Caco-2 (cell line): ENCODE results near the gene GREB1. TPM values are rescaled to one million over a fixed set of nuclear protein-coding genes. Genes with fewer than 3 reads are reported as not detected.

Experiments
- BruUV-seq: library from RNA; stranded (reverse); fragments of 400-500 nt; replicated peaks from 2 replicates; lab custom pipeline; 2021; lab: Mats Ljungman, UMichigan
- CTCF ChIA-PET: fragments of 300-600 bp; sonication (Branson Sonifier 250); formaldehyde crosslinking; loops from one replicate; lab custom pipeline; 2022; ENCODE audit warnings: antibody characterized with exemption; lab: Charles Lee
- POLR2A ChIA-PET: fragments of 300-600 bp; sonication (Branson Sonifier 250); formaldehyde crosslinking; loops from one replicate; lab custom pipeline; 2022; ENCODE audit warnings: antibody characterized with exemption; lab: Charles Lee
- DNase-seq, 2 experiments: peaks; one replicate each; pipeline versions ENCODE4 v3.0.0 to v3.0.0-alpha.2; 2020 to 2022
- H3K27me3 ChIP-seq: replicated peaks from 2 replicates; pipeline ENCODE4 v1.6.0; 2011; ENCODE audit warnings: low read length; ENCODE audit not compliant: control insufficient read depth, insufficient read depth
- H3K36me3 ChIP-seq: 2 replicates; pipeline ENCODE4 v1.5.1; 2011; ENCODE audit warnings: low read length; ENCODE audit not compliant: control insufficient read depth, insufficient read depth
- H3K4me1 ChIP-seq: fragments of 250-450 bp; sonication (Bioruptor Pico); 2 replicates; pipeline ENCODE4 v1.5.1; 2020; ENCODE audit warnings: mild to moderate bottlenecking
- H3K4me3 ChIP-seq: 2 replicates; pipeline ENCODE4 v1.5.1; 2011; ENCODE audit warnings: low read depth, mild to moderate bottlenecking, control low read depth, low read length
- H3K9me3 ChIP-seq: fragments of 250-450 bp; sonication (Bioruptor Pico); 2 replicates; pipeline ENCODE4 v1.5.1; 2020; ENCODE audit warnings: mild to moderate bottlenecking, moderate library complexity
- H3K27ac Mint-ChIP-seq: one replicate; pipeline ENCODE4 v1.8.0; 2022; ENCODE audit warnings: mixed read lengths; ENCODE audit not compliant: unreplicated experiment
- H3K27me3 Mint-ChIP-seq: one replicate; pipeline ENCODE4 v1.8.0; 2022; ENCODE audit warnings: mixed read lengths; ENCODE audit not compliant: insufficient read depth, unreplicated experiment
- H3K36me3 Mint-ChIP-seq: one replicate; pipeline ENCODE4 v1.8.0; 2022; ENCODE audit warnings: mild to moderate bottlenecking, mixed read lengths; ENCODE audit not compliant: insufficient read depth, unreplicated experiment
- H3K4me1 Mint-ChIP-seq: one replicate; pipeline ENCODE4 v1.8.0; 2022; ENCODE audit warnings: low read depth, mixed read lengths; ENCODE audit not compliant: unreplicated experiment
- H3K4me3 Mint-ChIP-seq: one replicate; pipeline ENCODE4 v1.8.0; 2022; ENCODE audit warnings: mild to moderate bottlenecking, moderate library complexity, mixed read lengths; ENCODE audit not compliant: unreplicated experiment
- H3K9me3 Mint-ChIP-seq: one replicate; pipeline ENCODE4 v1.8.0; 2022; ENCODE audit warnings: mixed read lengths; ENCODE audit not compliant: unreplicated experiment
- intact Hi-C: fragments of 100-400 bp; cut with micrococcal nuclease; formaldehyde crosslinking; loops from one replicate; pipeline ENCODE4 v1.10.0; 2022; ENCODE audit not compliant: unreplicated experiment
- total RNA-seq: library from RNA; stranded (reverse); gene quantifications from 2 replicates; pipeline ENCODE4 v1.2.3, GENCODE V29; 2022
- TF ChIP-seq, protein P1 (sequence below), 2 experiments: fragments of 200-600 bp in 1 of 2; IDR thresholded peaks; 1 replicate in 1 of 2; 2 replicates in 1 of 2; pipeline versions ENCODE4 v1.5.1 to v1.8.0; 2011 to 2022; ENCODE audit warnings: antibody characterized with exemption in 1 of 2, control low read depth in 1 of 2, inconsistent platforms in 1 of 2, low read depth in 1 of 2, low read length in 1 of 2, mild to moderate bottlenecking in 1 of 2, moderate library complexity in 1 of 2; ENCODE audit not compliant: insufficient read depth in 1 of 2, severe bottlenecking in 1 of 2, unreplicated experiment in 1 of 2

Gene GREB1
- total RNA-seq, 1 experiment from 2014 or later, result 2.4 TPM

GRCh38 chr2:11543337-11544216, 9.7 kb downstream of the GREB1 start:
- H3K4me1 ChIP-seq, result no peaks in the 10 kb centered on the region
- POLR2A ChIA-PET, result no interaction called here
- no peak overlapping the region for H3K4me3 ChIP-seq
- CTCF ChIA-PET, result no interaction called here
- no TSS peak for BruUV-seq
- H3K36me3 ChIP-seq, result no peaks in the 10 kb centered on the region
- TF ChIP-seq, protein P1, sequence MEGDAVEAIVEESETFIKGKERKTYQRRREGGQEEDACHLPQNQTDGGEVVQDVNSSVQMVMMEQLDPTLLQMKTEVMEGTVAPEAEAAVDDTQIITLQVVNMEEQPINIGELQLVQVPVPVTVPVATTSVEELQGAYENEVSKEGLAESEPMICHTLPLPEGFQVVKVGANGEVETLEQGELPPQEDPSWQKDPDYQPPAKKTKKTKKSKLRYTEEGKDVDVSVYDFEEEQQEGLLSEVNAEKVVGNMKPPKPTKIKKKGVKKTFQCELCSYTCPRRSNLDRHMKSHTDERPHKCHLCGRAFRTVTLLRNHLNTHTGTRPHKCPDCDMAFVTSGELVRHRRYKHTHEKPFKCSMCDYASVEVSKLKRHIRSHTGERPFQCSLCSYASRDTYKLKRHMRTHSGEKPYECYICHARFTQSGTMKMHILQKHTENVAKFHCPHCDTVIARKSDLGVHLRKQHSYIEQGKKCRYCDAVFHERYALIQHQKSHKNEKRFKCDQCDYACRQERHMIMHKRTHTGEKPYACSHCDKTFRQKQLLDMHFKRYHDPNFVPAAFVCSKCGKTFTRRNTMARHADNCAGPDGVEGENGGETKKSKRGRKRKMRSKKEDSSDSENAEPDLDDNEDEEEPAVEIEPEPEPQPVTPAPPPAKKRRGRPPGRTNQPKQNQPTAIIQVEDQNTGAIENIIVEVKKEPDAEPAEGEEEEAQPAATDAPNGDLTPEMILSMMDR (IDR thresholded peaks at IDR 0.05; ENCODE audit: insufficient read depth in 1 of 2, low read depth in 1 of 2, low read length in 1 of 2, severe bottlenecking in 1 of 2, unreplicated experiment in 1 of 2), result no peak
- no peaks in the 10 kb centered on the region for H3K36me3 Mint-ChIP-seq
- no peak overlapping the region for H3K27ac Mint-ChIP-seq
- no peaks in the 10 kb centered on the region for H3K27me3 ChIP-seq
- intact Hi-C loops, result no loop called here
- no peak overlapping the region for H3K4me3 Mint-ChIP-seq
- no peaks in the 10 kb centered on the region for H3K27me3 Mint-ChIP-seq
- no peak for DNase-seq
- H3K4me1 Mint-ChIP-seq, result no peaks in the 10 kb centered on the region
- H3K9me3 ChIP-seq, result no peaks in the 10 kb centered on the region
- H3K9me3 Mint-ChIP-seq, result no peaks in the 10 kb centered on the region

DNA sequence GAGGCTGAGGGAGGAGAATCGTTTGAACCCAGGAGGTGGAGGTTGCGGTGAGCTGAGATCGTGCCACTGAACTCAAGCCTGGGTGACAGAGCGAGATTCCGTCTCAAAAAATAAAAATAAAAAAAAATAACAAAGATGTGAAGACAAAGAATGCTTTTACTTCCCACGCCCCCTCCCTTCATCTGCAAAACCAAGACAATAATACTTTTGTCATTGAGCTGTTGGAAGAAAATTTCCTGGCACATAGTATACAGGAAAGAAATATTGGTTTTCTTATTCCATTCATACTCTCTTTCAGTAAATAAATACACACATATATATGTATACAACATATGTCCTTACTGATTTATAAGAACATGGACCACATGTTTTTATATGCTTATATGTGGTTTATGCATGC, 12.2 kb downstream of the GREB1 start:
- no peaks in the 10 kb centered on the region for H3K27me3 Mint-ChIP-seq
- TF ChIP-seq, protein P1 (IDR thresholded peaks at IDR 0.05; ENCODE audit: insufficient read depth in 1 of 2, low read depth in 1 of 2, low read length in 1 of 2, severe bottlenecking in 1 of 2, unreplicated experiment in 1 of 2), result no peak
- Histone ChIP-seq H3K4me3 (no peak overlapping the region), H3K9me3 (no peaks in the 10 kb centered on the region), H3K36me3 (no peaks in the 10 kb centered on the region), H3K27me3 (no peaks in the 10 kb centered on the region), H3K4me1 (no peaks in the 10 kb centered on the region)
- POLR2A ChIA-PET, result no interaction called here
- H3K4me1 Mint-ChIP-seq, result peaks cover 7% of the 10 kb centered on the region
- CTCF ChIA-PET, result no interaction called here
- H3K27ac Mint-ChIP-seq, result no peak overlapping the region
- DNase-seq, result no peak
- H3K36me3 Mint-ChIP-seq, result no peaks in the 10 kb centered on the region
- no TSS peak for BruUV-seq
- no peak overlapping the region for H3K4me3 Mint-ChIP-seq
- intact Hi-C loops, result no loop called here
- no peaks in the 10 kb centered on the region for H3K9me3 Mint-ChIP-seq

- Histone ChIP-seq H3K4me1 (no peaks in the 10 kb centered on the region), H3K27me3 (no peaks in the 10 kb centered on the region), H3K36me3 (no peaks in the 10 kb centered on the region), H3K9me3 (no peaks in the 10 kb centered on the region), H3K4me3 (no peak overlapping the region)
- H3K4me1 Mint-ChIP-seq, result peaks cover 13% of the 10 kb centered on the region
- intact Hi-C loops, result no loop called here
- TF ChIP-seq, protein P1 (IDR thresholded peaks at IDR 0.05; ENCODE audit: insufficient read depth in 1 of 2, low read depth in 1 of 2, low read length in 1 of 2, severe bottlenecking in 1 of 2, unreplicated experiment in 1 of 2), result no peak
- H3K27ac Mint-ChIP-seq, result no peak overlapping the region
- BruUV-seq, result no TSS peak
- no peaks in the 10 kb centered on the region for H3K36me3 Mint-ChIP-seq
- CTCF ChIA-PET, result interaction anchor here (0.7 kb wide), 1 partner anchor 22 kb away, joined by 4 read pairs; no protein-coding TSS in a partner anchor
- H3K4me3 Mint-ChIP-seq, result no peak overlapping the region
- no peak for DNase-seq
- H3K27me3 Mint-ChIP-seq, result no peaks in the 10 kb centered on the region
- H3K9me3 Mint-ChIP-seq, result no peaks in the 10 kb centered on the region
- POLR2A ChIA-PET, result no interaction called here
These were observed 14.2 kb downstream of the GREB1 start for GRCh38 chr2:11547912-11548497.
